Lung (tissue), 12 donors: Measurements from ENCODE around the gene SIN3A. TPM values are rescaled to one million over a fixed set of nuclear protein-coding genes. Genes with fewer than 3 reads are reported as not detected.
"Not testable (repeated sequence)": the region's sequence is repeated elsewhere in the genome, so short reads cannot be mapped to it uniquely, and the experiment has no call there.

ENCODE experiments used
- ATAC-seq: fragments of 200-7000 bp; cut with Tn5 transposase; one replicate; pipeline ENCODE4 v1.9.1; 2020; ENCODE audit warnings: moderate number of reproducible peaks; ENCODE audit not compliant: insufficient read depth, low FRiP score
- DNase-seq, 3 donors: peaks; one replicate each; pipeline ENCODE4 v3.0.0-alpha.2; 2013 to 2017
- H3K27ac ChIP-seq, 2 donors: one replicate each; pipeline ENCODE4 v1.5.1; 2013; ENCODE audit warnings: mild to moderate bottlenecking in 2 of 2, moderate library complexity in 2 of 2, control low read depth in 1 of 2, inconsistent platforms in 1 of 2, low read depth in 1 of 2, low read length in 1 of 2
- H3K27me3 ChIP-seq, 3 donors: one replicate each; pipeline ENCODE4 v1.5.1; 2013; ENCODE audit warnings: low read length in 2 of 3; ENCODE audit not compliant: control insufficient read depth in 3 of 3, insufficient read depth in 3 of 3
- H3K36me3 ChIP-seq, 4 donors: one replicate each; pipeline ENCODE4 v1.5.1; 2013; ENCODE audit warnings: low read length in 4 of 4, mild to moderate bottlenecking in 1 of 4, moderate library complexity in 1 of 4; ENCODE audit not compliant: control insufficient read depth in 4 of 4, insufficient read depth in 4 of 4
- H3K4me1 ChIP-seq, 5 donors: one replicate each; pipeline ENCODE4 v1.5.1; 2013; ENCODE audit warnings: low read length in 5 of 5, mild to moderate bottlenecking in 2 of 5, moderate library complexity in 1 of 5; ENCODE audit not compliant: control insufficient read depth in 5 of 5, insufficient read depth in 5 of 5
- H3K4me3 ChIP-seq: one replicate; pipeline ENCODE4 v1.5.1; 2013; ENCODE audit warnings: mild to moderate bottlenecking, control low read depth, moderate library complexity
- H3K9ac ChIP-seq, 2 donors: one replicate each; pipeline ENCODE4 v1.5.1; 2013; ENCODE audit warnings: low read length in 2 of 2, control low read depth in 1 of 2; ENCODE audit not compliant: insufficient read depth in 1 of 2
- H3K9me3 ChIP-seq, 4 donors: one replicate each; pipeline ENCODE4 v1.5.1; 2013; ENCODE audit warnings: low read length in 3 of 4, mild to moderate bottlenecking in 1 of 4, moderate library complexity in 1 of 4; ENCODE audit not compliant: control insufficient read depth in 4 of 4, insufficient read depth in 3 of 4
- CTCF ChIP-seq: IDR thresholded peaks from 2 replicates; pipeline ENCODE4 v1.5.1; 2012; ENCODE audit warnings: mild to moderate bottlenecking; ENCODE audit errors: control extremely low read depth, extremely low read depth
- WGBS, 2 donors: extraction: QIAGEN DNeasy Blood & Tissue Kit; methylation state at CpG; one replicate each; pipeline ENCODE4 v1.1.7; 2013; 5-methylcytosine and 5-hydroxymethylcytosine counted together
- polyA plus RNA-seq, 2 donors: library from polyadenylated mRNA; stranded (reverse); fragments of 200-250 nt; gene quantifications; one replicate each; pipeline ENCODE4 v1.2.1, GENCODE V29; 2013
- total RNA-seq, 2 donors: library from RNA; depleted of rRNA in 1 of 2; stranded (reverse); fragments of >200 nt in 1 of 2; gene quantifications; one replicate each; pipeline ENCODE4 v1.2.1, GENCODE V29; 2014 to 2021
- donor health status: control.
- donor health status: control.
- donor health status: Bipolar disorder and iron deficiency.
- donor health status: healthy.
- donor health status: DM: yes; HTN: yes; CAD: no.

SIN3A gene
- total and polyA plus RNA-seq, 4 donors = 9.8 to 86.1 (median 43.0) TPM

- Histone ChIP-seq H3K4me1 (peaks cover 0 to 17% (median 4%) of the 10 kb centered on the region in 5 donors), H3K27ac (no peak overlapping the region), H3K9me3 (no peaks in the 10 kb centered on the region), H3K4me3 (no peak overlapping the region), H3K9ac (no peak overlapping the region), H3K36me3 (peaks cover 0 to 10% (median under 1%) of the 10 kb centered on the region in 4 donors), H3K27me3 (peaks cover 0 to 14% (median 9%) of the 10 kb centered on the region in 3 donors)
- DNase-seq (no peak), ATAC-seq (no peak)
- 51 to 70% methylated on average over 9 of the region's 9 CpGs for WGBS, 2 donors
- no peak for TF ChIP-seq CTCF
These were observed 101.5 kb downstream of the SIN3A start for GRCh38 chr15:75349851-75350588.

GRCh38 chr15:75349351-75349669, 102.2 kb downstream of the SIN3A start:
- H3K4me3 ChIP-seq = not testable (repeated sequence)

GRCh38 chr15:75348562-75349350, 102.7 kb downstream of the SIN3A start:
- Histone ChIP-seq H3K9ac (no peak overlapping the region), H3K9me3 (no peaks in the 10 kb centered on the region), H3K4me1 (peaks cover 0 to 17% (median 4%) of the 10 kb centered on the region in 5 donors), H3K36me3 (peaks cover 0 to 2% (median 0%) of the 10 kb centered on the region in 4 donors), H3K27ac (peak overlapping the region in 1 of 2 donors; percentile 85), H3K27me3 (peaks cover 0 to 14% (median 9%) of the 10 kb centered on the region in 3 donors), H3K4me3 (peak overlapping the region; percentile 79)
- WGBS, 2 donors = 43 to 53% methylated on average over 46 of the region's 46 CpGs
- DNase-seq = peak in 1 of 3 donors; percentile 11
- ATAC-seq = no peak
- TF ChIP-seq CTCF = no peak

More at GRCh38 chr15:75349351-75349669, 102.2 kb downstream of the SIN3A start:
- not testable (repeated sequence) for H3K27ac ChIP-seq, H3K9ac ChIP-seq, H3K9me3 ChIP-seq, DNase-seq, H3K36me3 ChIP-seq, ATAC-seq
- Histone ChIP-seq H3K27me3 (peaks cover 0 to 14% (median 9%) of the 10 kb centered on the region in 3 donors), H3K4me1 (peaks cover 0 to 17% (median 4%) of the 10 kb centered on the region in 5 donors)
- 92 to 95% methylated on average over 8 of the region's 8 CpGs for WGBS, 2 donors

GRCh38 chr15:75348034-75348561, 103.4 kb downstream of the SIN3A start:
- Histone ChIP-seq H3K9me3 (no peaks in the 10 kb centered on the region), H3K36me3 (no peaks in the 10 kb centered on the region), H3K27me3 (peaks cover 0 to 14% (median 9%) of the 10 kb centered on the region in 3 donors), H3K9ac (peak overlapping the region in 1 of 2 donors; percentile 44), H3K27ac (peak overlapping the region in 1 of 2 donors; percentile 85), H3K4me3 (peak overlapping the region; percentile 79), H3K4me1 (peaks cover 0 to 17% (median 4%) of the 10 kb centered on the region in 5 donors)
- no peak for TF ChIP-seq CTCF
- ATAC-seq (peak; percentile 21), DNase-seq (peak; percentile 14 to 27 (median 16))
- WGBS, 2 donors = 1% methylated on average over 28 to 45 of the region's 45 CpGs
